Karpas-422 (cell line): ENCODE results near the gene EEIG2. TPM values are rescaled to one million over a fixed set of nuclear protein-coding genes. Genes with fewer than 3 reads are reported as not detected.

Source experiments
- DNase-seq: peaks from one replicate; pipeline ENCODE4 v3.0.0-alpha.2; 2015
- H2AFZ ChIP-seq: fragments of 200-600 bp; sonication (generic); 2 replicates; pipeline ENCODE4 v1.6.1; 2014; ENCODE audit warnings: antibody characterized with exemption, low read length, mixed read lengths
- H3K27ac ChIP-seq: fragments of 200-600 bp; sonication (generic); 2 replicates; pipeline ENCODE4 v1.5.1; 2014; ENCODE audit warnings: mild to moderate bottlenecking, low read length, moderate library complexity
- H3K27me3 ChIP-seq: fragments of 200-600 bp; sonication (generic); 2 replicates; pipeline ENCODE4 v1.6.1; 2014; ENCODE audit warnings: low read length, mixed read lengths
- H3K36me3 ChIP-seq: fragments of 200-600 bp; sonication (generic); 2 replicates; pipeline ENCODE4 v1.6.1; 2014; ENCODE audit warnings: low read length, mixed read lengths; ENCODE audit not compliant: insufficient read depth
- H3K4me1 ChIP-seq: fragments of 200-600 bp; sonication (generic); 2 replicates; pipeline ENCODE4 v1.6.1; 2014; ENCODE audit warnings: mild to moderate bottlenecking, low read length, mixed read lengths
- H3K4me2 ChIP-seq: fragments of 200-600 bp; sonication (generic); 2 replicates; pipeline ENCODE4 v1.6.1; 2014; ENCODE audit warnings: low read length, low read depth, mild to moderate bottlenecking; ENCODE audit not compliant: poor library complexity, severe bottlenecking
- H3K4me3 ChIP-seq: fragments of 200-600 bp; sonication (generic); 2 replicates; pipeline ENCODE4 v1.5.1; 2014; ENCODE audit warnings: mild to moderate bottlenecking, antibody characterized with exemption, low read length, mixed read lengths
- H3K79me2 ChIP-seq: fragments of 200-600 bp; sonication (generic); 2 replicates; pipeline ENCODE4 v1.6.1; 2014; ENCODE audit warnings: mild to moderate bottlenecking, low read length, mixed read lengths
- H3K9ac ChIP-seq: fragments of 200-600 bp; sonication (generic); 2 replicates; pipeline ENCODE4 v1.6.0; 2014; ENCODE audit warnings: low read length
- H3K9me2 ChIP-seq: fragments of 200-600 bp; sonication (generic), shearing (Covaris generic); replicated peaks from 2 replicates; pipeline ENCODE4 v1.6.0; 2014; ENCODE audit warnings: mild to moderate bottlenecking, low read length, moderate library complexity; ENCODE audit not compliant: insufficient read depth
- H3K9me3 ChIP-seq: fragments of 300-700, 200-600 bp; sonication (generic); 2 replicates; pipeline ENCODE4 v1.6.1; 2014; ENCODE audit warnings: low read length, mixed read lengths
- H4K20me1 ChIP-seq: fragments of 200-600 bp; sonication (generic); 2 replicates; pipeline ENCODE4 v1.6.1; 2014; ENCODE audit warnings: mild to moderate bottlenecking, antibody characterized with exemption, low read length, low read depth; ENCODE audit not compliant: insufficient read depth
- total RNA-seq: library from RNA; depleted of rRNA; stranded (reverse); fragments of >200 nt; shearing (Covaris generic); gene quantifications from 2 replicates; pipeline ENCODE4 v1.2.3, GENCODE V29; 2014; ENCODE audit warnings: low replicate concordance

EEIG2 gene
- total RNA-seq, 1 experiment from 2014 or later, result 5.0 TPM

DNA sequence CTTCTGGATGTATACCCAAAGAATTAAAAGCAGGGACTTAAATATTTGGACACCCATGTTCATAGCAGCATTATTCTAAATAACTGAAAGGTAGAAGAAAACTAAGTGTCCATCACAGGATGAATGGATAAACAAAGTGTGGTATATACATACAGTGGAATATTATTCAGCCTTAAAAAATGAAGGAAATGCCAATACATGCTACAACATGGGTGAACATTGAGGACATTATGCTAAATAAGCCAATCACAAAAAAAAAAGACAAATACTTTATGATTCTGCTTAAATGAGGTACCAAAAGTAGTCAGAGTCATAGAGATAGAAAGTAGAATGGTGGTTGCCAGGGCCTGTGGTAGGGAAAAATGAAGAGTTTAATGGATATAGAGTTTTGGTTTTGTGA lies 14.1 kb downstream of the EEIG2 start:
- Histone ChIP-seq H3K79me2 (no peaks in the 10 kb centered on the region), H4K20me1 (peaks cover 2% of the 10 kb centered on the region), H3K4me3 (no peak overlapping the region), H3K36me3 (no peaks in the 10 kb centered on the region), H3K27me3 (no peaks in the 10 kb centered on the region), H3K4me1 (peaks cover 3% of the 10 kb centered on the region; the same call in 1 of the 2 replicates), H3K27ac (no peak overlapping the region), H3K9me2 (no peaks in the 10 kb centered on the region), H3K4me2 (no peak overlapping the region), H3K9me3 (no peaks in the 10 kb centered on the region), H3K9ac (no peak overlapping the region), H2AFZ (no peak overlapping the region)
- DNase-seq, result no peak

DNA sequence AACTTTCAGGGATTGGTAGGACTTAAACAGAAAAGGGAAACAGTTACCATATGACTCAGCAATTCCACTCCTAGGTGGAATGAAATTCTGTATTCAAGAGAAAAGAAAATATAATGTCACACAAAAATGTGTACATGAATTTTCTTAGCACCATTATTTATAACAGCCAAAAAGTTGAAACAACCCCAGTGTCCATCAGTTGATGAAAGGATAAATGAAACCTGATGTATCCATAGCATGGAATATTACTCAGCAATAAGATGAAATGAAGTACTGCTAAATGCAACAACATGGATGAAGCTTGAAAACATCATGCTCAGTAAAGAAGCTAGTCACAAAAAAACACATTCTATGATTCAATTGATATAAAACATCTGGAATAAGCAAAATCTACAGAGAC lies 15.5 kb downstream of the EEIG2 start:
- no peaks in the 10 kb centered on the region for H3K27me3 ChIP-seq
- H3K9me3 ChIP-seq, result no peaks in the 10 kb centered on the region
- H2AFZ ChIP-seq, result no peak overlapping the region
- peaks cover under 1% of the 10 kb centered on the region; the same call in 1 of the 2 replicates for H4K20me1 ChIP-seq
- no peak for DNase-seq
- no peak overlapping the region for H3K4me2 ChIP-seq
- no peaks in the 10 kb centered on the region for H3K36me3 ChIP-seq
- H3K27ac ChIP-seq, result no peak overlapping the region
- H3K9ac ChIP-seq, result no peak overlapping the region
- peaks cover under 1% of the 10 kb centered on the region; the same call in 1 of the 2 replicates for H3K4me1 ChIP-seq
- H3K79me2 ChIP-seq, result no peaks in the 10 kb centered on the region
- H3K4me3 ChIP-seq, result no peak overlapping the region
- no peaks in the 10 kb centered on the region for H3K9me2 ChIP-seq

- Histone ChIP-seq H3K27me3 (no peaks in the 10 kb centered on the region), H3K36me3 (no peaks in the 10 kb centered on the region), H3K9me2 (no peaks in the 10 kb centered on the region), H4K20me1 (no peaks in the 10 kb centered on the region), H3K4me3 (no peak overlapping the region), H3K9me3 (no peaks in the 10 kb centered on the region), H3K79me2 (no peaks in the 10 kb centered on the region), H3K4me2 (peak overlapping the region; percentile 34), H3K27ac (no peak overlapping the region), H3K4me1 (peaks cover 20% of the 10 kb centered on the region), H2AFZ (no peak overlapping the region), H3K9ac (no peak overlapping the region)
- no peak for DNase-seq
Measured at GRCh38 chr1:108583757-108584427, 24.0 kb downstream of the EEIG2 start.

GRCh38 chr1:108584428-108584856 lies 24.5 kb downstream of the EEIG2 start:
- Histone ChIP-seq H2AFZ (no peak overlapping the region), H3K4me2 (peak overlapping the region; percentile 34), H3K79me2 (no peaks in the 10 kb centered on the region), H3K27me3 (no peaks in the 10 kb centered on the region), H3K9ac (no peak overlapping the region), H3K4me3 (no peak overlapping the region), H3K9me2 (no peaks in the 10 kb centered on the region), H3K4me1 (peaks cover 20% of the 10 kb centered on the region), H4K20me1 (no peaks in the 10 kb centered on the region), H3K9me3 (no peaks in the 10 kb centered on the region), H3K27ac (no peak overlapping the region), H3K36me3 (no peaks in the 10 kb centered on the region)
- peak; percentile 45 for DNase-seq

DNA sequence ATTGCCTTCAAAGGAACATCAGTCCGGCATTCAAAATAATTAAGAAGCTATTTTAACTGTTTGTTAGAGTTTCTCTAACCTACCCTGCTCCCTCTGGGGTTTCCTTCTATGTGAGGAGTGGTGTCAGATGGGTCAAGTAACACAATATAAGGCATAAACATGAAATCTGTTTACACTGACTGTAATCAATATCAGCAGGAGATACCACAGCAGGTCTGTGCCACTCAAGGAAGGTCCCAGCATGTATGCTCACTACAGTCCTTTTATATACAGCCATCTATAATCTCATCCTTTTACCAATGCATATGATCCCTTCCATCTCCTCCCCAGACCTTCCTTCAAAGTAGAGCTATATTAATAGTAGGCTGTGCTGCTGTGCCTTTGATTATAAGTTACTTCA lies 25.4 kb downstream of the EEIG2 start:
- Histone ChIP-seq H4K20me1 (no peaks in the 10 kb centered on the region), H3K4me2 (no peak overlapping the region), H3K36me3 (no peaks in the 10 kb centered on the region), H3K79me2 (no peaks in the 10 kb centered on the region), H3K9ac (no peak overlapping the region), H3K4me3 (no peak overlapping the region), H3K4me1 (peaks cover 20% of the 10 kb centered on the region), H3K9me3 (no peaks in the 10 kb centered on the region), H3K9me2 (no peaks in the 10 kb centered on the region), H3K27ac (no peak overlapping the region), H2AFZ (no peak overlapping the region), H3K27me3 (no peaks in the 10 kb centered on the region)
- DNase-seq, result no peak

GRCh38 chr1:108590441-108590840 lies 30.5 kb downstream of the EEIG2 start:
- H3K27me3 ChIP-seq, result no peaks in the 10 kb centered on the region
- H4K20me1 ChIP-seq, result no peaks in the 10 kb centered on the region
- H3K9me3 ChIP-seq, result no peaks in the 10 kb centered on the region
- H3K9me2 ChIP-seq, result no peaks in the 10 kb centered on the region
- H3K4me1 ChIP-seq, result 0 out of 2 replicates have a peak, but pooled peaks cover under 1% of the 10 kb centered on the region
- no peak overlapping the region for H2AFZ ChIP-seq
- no peaks in the 10 kb centered on the region for H3K79me2 ChIP-seq
- H3K9ac ChIP-seq, result no peak overlapping the region
- DNase-seq, result no peak
- no peak overlapping the region for H3K4me3 ChIP-seq
- H3K4me2 ChIP-seq, result no peak overlapping the region
- no peak overlapping the region for H3K27ac ChIP-seq
- H3K36me3 ChIP-seq, result no peaks in the 10 kb centered on the region

DNA sequence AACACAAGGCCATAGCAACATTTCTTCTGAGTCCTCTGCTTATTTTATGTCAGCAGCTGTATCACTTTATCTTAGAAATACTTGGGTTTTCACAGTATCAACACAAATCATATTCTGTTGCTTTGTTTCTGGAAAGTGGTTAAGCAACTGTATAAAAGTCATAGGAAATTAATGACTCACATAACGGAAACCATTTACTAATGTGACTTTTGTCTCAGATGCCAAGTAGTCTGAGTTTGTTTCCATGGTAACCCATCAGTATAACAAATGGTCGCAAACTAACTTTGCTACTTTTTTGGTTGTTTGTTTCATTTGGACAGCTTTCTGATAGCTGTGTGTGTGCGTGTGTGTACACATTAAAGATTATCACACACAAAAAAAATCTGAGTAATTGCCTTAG lies 31.1 kb downstream of the EEIG2 start:
- Histone ChIP-seq H3K79me2 (no peaks in the 10 kb centered on the region), H2AFZ (no peak overlapping the region), H3K4me1 (no peaks in the 10 kb centered on the region), H3K4me2 (no peak overlapping the region), H3K4me3 (no peak overlapping the region), H3K9me2 (no peaks in the 10 kb centered on the region), H3K27me3 (no peaks in the 10 kb centered on the region), H3K9ac (no peak overlapping the region), H3K27ac (no peak overlapping the region), H3K9me3 (no peaks in the 10 kb centered on the region), H4K20me1 (no peaks in the 10 kb centered on the region), H3K36me3 (no peaks in the 10 kb centered on the region)
- DNase-seq, result no peak

DNA sequence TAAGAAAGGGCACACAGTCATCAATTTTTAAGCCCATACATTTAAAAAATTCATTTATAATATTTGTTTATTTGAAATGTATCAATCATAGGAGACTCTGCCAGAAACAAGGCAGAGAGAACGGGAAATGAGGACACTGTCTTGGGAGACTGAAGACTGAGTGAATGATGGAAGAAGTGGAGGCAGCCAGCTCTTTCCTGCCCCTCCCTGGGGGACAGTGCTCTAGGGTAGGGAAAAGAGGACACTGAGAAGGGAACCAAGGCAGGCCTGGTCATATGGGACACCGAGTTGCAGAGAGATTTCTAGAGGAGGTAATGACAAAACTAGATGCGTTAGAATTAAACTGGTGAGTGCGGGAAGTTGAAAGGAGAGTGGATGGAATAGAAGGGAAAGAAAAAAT lies 31.6 kb downstream of the EEIG2 start:
- H3K4me3 ChIP-seq, result no peak overlapping the region
- H3K27ac ChIP-seq, result no peak overlapping the region
- H3K9me3 ChIP-seq, result no peaks in the 10 kb centered on the region
- H2AFZ ChIP-seq, result no peak overlapping the region
- DNase-seq, result no peak
- no peaks in the 10 kb centered on the region for H3K9me2 ChIP-seq
- no peaks in the 10 kb centered on the region for H4K20me1 ChIP-seq
- no peaks in the 10 kb centered on the region for H3K27me3 ChIP-seq
- H3K9ac ChIP-seq, result no peak overlapping the region
- no peaks in the 10 kb centered on the region for H3K4me1 ChIP-seq
- H3K36me3 ChIP-seq, result no peaks in the 10 kb centered on the region
- no peak overlapping the region for H3K4me2 ChIP-seq
- H3K79me2 ChIP-seq, result no peaks in the 10 kb centered on the region
